Measurements from ENCODE around the gene B4GALT1.

B4GALT1 gene, protein sequence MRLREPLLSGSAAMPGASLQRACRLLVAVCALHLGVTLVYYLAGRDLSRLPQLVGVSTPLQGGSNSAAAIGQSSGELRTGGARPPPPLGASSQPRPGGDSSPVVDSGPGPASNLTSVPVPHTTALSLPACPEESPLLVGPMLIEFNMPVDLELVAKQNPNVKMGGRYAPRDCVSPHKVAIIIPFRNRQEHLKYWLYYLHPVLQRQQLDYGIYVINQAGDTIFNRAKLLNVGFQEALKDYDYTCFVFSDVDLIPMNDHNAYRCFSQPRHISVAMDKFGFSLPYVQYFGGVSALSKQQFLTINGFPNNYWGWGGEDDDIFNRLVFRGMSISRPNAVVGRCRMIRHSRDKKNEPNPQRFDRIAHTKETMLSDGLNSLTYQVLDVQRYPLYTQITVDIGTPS

DNA sequence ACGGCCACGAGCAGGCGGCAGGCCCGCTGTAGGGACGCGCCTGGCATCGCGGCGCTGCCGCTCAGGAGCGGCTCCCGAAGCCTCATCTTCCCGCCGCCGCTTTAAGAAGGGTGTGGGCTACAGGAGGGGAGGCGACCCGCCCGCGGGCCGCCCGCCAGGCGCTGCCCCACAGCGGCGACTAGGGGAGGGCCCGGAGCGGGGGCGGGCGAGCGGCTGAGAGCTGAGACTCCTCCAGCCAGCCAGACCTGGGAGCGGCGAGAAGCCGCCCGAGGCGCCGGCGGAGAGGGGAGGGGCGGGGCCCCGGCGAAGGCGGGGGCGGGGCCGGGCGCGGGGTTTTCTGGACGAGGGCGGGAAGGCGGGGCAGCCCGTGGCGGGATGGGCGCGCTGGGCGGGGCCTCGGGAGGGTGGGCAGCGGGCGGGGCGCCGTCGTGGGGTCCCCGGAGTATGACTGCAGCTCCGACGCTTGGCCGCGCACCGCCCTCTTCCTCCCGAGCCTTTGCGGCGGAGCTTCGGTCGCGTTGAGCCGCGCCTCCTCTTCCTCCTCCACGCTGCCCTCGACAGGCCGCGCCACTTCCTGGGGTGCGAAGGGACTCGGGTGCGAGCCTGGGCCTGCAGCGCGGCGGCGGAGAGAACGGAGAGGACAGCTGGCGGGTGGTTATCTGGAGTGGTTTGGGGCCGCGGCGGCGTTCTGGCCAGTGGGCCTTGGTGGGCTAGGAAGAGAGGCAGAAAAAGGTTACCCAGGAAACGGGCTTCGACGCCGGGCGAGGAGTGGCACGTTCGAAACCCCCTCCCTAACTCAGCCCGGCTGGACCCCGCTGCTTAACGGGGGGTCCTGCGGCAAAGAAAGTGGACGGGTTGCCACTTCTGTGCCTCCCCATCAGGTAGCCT lies at the start of gene B4GALT1:
B4GALT1 (minus strand) TSS at position 253 of the 888 bp plus-strand sequence; CDS start at position 86, 167 bp downstream.
- peak; percentile 98 for DNase-seq

DNA sequence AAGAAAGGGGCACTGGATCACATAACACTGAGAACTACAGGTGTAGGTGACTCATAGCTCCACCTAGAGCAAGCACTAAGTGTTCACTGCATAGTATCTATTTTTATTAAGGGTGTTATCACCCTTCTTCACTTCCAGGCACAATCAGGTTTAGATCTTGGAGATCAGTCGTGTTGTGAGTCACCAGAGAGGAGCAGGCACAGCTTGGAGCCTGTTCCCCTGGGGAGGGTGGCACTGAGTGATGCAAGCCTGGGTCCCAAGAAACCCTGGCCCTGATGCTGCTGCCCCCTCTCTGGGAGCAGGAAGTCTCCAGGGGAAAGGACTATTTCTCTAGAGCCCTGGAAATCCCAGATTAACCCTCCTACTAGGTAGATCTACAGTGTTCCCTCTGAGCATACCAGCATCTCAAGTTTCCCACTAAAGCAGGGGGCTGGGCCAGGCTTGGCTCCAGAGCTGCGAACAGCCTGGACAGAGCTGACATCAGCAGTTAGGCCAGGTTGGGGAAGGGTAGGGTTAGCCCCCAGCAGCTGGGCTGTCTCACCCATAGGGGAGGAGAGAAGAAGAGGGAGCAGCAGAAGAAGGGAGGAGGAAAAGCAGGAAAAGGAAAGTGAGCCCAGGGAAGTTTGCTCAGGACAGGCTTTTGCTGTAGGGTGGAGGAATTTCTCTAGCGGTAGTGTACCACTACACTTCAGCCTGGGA lies 44.7 kb upstream of the B4GALT1 start:
- no peak for DNase-seq

DNA sequence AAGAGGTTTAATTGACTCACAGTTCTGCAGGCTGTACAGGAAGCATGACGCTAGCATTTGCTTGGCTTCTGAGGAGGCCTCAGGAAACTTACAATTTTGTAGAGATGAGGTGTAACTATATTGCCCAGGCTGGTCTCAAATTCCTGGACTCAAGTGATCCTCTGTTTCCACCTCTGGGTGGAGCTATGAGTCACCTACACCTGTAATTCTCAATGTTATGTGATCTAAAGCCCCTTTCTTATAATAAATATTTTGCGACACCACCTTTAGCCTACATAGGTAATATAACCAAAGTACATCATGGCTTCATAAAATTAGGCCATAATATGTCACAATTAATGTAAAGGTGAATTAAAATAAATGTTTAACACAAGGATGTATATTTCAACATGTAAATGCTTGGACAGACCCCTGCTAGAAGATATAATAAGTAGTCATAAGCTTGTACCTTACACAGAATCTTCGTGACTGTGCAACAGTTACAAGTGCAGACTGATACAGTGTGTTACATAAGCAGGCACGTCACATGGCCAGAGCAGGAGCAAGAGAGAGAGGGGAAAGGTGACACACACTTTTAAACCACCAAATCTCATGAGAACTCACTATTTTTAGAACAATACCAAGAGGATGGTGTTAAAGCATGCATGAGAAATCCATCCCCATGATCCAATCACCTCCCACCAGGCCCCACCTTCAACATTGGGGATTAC lies 43.0 kb upstream of the B4GALT1 start:
- DNase-seq = no peak

DNA sequence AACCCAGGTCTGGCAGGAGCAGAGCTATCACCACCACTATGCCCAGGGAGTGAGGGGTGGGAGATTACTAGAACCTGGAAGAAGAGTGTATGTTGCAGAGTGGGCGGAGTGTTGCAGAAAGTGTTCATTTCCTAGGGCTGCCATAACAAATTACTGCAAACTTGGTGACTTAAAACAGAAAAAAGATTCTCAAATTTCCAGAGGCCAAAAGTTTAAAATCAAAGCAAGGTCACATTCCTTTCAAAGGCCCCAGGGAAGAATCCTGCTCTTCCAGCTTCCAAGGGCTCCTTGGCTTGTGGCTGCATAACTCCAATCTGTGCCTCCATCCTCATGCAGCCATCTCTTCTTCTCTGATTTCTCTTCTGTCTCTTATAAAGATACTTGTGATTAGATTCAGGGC lies 42.3 kb upstream of the B4GALT1 start:
- no peak for DNase-seq

DNA sequence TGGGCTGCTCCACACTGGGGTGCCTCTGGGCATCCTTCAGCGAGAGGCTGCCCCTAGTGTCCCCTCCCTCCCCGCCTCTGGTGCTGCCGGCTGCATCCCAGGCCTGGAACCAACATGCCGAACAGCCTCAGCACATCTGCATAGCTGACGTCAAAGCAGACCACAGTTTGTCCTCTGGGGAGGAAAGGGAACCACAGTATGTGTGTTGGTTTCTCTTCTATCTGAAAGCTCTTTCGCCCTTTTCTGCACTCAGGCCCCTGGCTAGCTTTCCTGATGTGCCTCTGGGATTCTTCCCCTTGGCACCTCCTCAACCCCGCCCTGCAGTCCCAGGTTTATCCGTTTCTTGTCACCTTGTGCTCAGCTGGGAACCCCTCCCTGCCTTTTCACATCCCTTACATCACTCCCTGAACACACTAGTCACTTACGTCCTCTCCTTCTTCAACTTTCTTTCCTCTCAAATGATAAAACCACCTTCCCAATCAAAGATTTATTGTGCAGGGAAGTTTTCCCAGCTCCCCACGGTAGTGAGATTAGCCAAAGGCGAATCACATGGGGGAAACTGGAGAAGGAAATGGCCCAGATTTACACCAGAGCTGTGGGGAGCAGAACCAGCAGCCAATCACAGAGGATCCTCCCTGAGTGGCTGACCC lies 35.5 kb upstream of the B4GALT1 start:
- DNase-seq = peak; percentile 75

DNA sequence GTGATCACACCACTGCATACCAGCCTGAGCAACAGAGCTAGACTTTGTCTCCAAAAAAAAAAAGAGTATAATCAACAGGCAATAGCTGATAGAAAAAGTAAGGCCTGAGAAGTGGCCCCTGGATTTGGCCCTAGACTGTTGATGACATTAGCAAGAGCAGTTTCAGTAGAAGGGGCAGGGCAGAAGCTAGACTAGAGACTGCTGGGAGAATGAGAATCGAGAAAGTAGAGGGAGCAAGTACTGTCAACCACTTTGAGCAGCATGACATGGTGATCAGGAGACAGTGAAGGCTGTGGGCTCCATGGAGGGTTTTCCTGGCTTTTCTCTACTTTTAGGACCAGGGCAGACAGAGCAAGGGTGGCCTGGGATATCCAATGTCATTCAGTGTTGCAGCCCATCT lies 34.9 kb upstream of the B4GALT1 start:
- no peak for DNase-seq

DNA sequence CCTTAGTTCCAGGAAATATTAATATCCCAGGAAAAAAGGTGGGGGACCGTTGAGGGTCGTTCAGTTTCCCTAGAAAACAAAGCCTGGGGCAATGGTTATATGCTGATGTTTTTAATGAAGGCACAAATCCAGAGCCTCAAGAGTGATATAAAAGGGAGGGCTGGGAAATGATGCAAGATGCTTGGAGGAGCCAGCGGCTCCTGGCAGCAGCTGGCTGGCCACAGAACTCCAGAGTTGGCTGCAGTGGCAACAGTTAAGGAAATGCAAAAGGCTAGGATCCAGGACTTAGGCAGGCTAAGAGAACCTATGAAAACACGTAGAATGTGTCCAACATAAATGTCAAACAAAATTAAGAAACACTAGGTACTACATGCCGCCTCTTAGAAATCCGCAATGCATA lies 31.0 kb upstream of the B4GALT1 start:
- DNase-seq = peak; percentile 65

DNA sequence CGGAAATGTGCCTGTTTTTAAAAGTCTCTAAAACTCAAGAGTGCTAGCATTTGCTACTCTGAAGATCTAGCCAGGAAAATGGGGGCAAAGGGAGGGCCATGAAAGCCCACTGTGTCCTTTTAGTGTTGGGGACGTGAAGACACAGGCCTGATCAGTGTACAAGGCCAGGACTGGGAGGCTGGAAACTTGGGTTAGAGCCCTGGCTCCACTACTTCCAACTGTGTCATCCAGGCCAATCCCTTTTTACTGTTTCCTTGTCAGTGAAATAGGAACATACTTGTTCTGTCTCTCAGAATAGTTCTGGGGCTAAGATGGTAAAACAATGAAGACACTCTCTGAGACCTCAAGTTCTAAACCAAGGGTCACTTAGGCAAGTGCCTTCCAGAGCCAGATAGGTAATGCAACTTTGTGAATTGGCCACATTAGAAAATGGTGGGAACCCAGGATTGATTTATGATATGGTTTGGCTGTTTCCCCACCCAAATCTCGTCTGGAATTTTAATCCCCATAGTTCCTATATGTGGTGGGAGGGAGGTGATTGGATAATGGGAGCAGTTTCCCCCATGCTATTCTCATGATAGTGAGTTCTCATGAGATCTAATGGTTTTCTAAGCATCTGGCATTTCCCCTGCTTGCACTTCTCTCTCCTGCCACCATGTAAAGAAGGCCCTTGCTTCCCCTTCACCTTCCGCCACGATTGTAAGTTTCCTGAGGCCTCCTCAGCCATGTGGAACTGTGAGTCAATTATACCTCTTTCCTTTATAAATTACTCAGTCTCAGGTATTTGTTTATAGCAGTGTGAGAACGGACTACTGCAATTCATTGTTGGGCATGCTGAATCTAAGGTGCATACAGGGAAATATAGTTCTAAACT lies 30.4 kb upstream of the B4GALT1 start:
- peak; percentile 87 for DNase-seq

DNA sequence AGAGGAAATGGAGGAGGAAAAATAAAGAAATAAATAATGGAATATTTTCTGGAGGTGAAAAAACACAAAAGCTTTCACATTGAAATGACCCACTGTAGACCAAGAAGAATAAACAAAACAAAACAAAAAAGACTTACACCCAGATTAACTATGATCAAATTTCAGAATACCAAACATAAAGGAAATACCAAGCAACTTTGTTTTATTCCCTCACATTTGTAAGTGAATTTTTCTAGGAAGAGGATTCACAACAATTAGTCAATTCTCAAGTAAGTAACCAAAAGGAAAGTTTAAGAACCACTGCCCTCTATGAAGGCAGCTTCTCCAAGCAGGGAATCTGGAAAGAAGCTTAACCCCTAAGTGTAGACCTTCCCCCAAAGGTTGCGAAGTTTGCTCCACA lies 29.6 kb upstream of the B4GALT1 start:
- no peak for DNase-seq

DNA sequence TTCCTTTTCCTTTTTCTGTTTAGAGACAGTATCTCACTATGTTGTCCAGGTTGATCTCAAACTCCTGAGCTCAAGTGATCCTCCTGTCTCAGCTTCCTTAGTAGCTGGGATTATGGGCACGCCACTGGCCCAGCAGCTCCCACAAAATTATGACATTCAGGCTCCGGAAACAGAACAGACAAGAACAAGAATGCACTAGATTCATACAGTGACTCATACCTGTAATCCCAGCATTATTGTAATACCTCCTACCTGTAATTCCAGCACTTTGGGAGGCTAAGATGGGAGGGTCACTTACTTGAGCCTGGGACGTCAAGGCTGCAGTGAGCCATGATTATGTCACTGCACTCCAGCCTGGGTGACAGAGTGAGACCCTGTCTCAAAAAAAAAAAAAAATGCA lies 26.7 kb upstream of the B4GALT1 start:
- DNase-seq = no peak

DNA sequence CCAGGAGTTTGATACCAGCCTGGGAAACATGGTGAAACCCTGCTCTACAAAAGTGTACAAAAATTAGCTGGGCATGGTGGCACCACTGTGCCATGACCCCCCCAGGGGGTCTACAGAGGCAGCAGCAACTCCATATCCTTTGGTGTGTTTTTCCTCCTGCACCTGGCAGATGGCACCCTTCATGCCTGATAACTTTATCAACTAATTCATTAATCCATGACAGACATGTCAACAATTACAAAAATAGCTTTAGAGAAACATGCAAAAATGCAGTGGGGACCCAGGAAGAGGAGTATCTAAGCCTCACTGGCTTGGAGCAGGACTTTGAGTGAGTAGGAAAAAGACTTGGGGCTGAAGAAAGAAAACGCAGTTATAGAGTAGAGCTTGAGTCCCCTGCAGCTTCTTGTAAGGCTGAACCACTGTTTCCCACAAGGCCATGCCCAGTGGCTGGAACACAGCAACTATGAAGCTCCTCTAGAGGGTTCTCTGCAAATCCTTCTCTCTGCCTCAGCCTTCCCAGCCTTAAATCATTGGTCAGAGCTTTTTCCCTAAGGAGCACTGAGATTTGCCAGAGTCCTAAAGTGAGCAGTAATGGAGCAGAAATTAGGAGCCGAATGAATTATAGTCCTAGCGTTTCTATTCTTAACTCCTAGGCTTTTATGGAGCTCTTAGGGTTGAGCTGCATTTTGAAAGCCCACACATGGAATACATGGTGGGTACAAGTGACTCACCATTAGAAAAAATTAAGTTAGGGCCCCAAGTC lies 25.5 kb upstream of the B4GALT1 start:
- DNase-seq = peak; percentile 30

DNA sequence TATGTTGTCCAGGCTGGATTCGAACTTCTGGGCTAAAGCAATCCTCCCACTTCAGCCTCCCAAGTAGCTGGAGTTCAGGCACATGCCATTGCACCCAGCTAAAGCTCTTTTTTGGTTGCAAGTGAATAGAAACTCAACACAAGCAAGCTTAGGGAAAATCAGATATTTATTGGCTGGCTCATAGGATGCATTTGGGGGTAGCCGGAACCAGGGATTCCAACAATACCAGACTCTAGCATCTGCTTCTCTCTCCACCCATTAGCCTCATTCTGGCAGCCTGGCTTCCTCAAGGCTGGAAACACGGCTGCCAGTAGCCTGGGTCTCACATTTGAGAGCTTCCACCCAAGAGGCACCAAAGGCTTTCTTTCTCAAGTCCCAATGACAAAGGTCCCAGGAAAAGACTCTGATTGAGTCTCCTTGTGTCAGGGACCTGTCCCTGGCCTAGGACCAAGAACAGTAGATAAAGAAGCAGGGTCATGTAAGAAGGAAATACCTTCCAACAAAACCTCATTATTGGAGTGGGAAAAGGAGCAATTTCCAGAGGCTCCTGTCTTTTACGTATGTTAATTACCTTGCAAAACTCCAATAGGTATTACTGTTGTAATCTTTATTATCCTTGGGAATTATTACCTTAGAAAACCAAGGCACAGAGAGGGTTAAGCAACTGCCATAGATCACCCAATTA lies 23.0 kb upstream of the B4GALT1 start:
- no peak for DNase-seq

DNA sequence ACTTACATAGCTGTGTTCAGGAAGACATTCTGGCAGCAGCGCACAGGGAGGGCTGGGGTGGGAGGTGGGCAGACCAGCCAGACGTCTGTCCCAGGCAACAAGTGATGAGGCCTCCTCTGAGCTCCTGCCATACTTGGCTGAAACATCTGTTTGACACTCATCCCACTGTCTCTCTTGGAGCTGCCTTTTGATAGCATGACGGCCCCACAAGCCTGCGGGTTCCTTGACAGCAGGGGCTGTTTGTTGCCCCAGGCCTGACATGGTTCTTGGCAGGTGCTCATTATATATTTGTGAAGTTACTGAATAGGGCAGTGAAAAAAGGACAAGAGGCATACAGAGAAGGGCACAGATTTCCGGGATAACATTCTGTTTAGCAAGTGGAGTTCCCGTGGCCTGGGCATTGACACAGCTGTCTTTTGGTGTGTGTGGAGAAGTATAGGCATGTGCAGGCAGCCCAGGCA lies 22.2 kb upstream of the B4GALT1 start:
- DNase-seq = peak; percentile 70

DNA sequence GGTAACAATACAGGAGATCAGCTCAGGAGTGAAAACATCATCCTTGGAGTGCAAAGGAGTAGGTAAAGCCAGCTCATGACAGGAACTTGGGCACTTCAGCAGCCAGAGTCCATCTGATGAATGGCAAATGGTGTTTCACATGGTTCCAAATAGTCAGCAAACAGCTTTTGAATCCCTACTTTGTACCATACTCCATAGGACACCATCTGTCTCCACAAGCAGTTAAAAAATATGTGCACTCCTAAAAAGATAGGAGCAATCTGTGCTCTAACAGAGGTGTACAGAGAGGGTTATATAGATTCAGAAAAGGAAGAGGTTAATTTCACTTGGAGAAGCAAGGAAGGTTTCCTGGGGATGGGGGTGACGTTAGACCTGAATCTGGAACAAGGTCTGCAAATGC lies 21.6 kb upstream of the B4GALT1 start:
- no peak for DNase-seq

DNA sequence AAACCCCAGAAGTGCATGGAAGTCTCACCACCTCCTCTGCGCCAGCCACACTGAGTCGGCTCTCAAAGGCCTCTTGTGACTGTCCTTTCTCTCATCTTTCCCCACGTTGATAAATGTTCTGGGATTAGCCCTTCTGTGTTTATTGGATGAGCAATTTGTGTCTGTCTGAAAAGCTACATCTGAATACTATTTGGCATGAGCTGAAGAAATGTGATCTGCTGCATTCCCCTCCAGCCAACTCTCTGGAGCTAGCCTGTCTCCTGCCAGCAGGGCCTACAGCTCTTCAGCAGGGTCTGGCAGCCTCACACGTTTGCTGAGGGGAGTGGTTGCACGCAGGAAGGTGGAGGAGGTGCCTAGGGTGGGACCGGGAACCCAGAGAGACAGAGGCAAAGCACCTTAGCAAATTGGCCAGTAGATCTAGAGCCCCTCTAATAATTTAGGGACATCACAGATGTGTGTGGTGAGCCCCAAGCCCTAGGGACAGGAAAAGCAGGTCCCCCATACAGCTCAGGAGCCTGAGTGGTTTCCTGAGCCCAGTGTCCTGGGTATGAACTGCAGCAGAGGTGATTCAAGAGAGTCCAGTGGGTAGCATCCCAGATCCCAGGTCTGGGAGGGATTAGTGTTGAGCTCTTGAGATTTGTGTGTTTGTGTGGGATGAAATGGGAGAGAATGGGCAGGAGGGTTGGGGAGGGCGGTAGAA lies 20.5 kb upstream of the B4GALT1 start:
- peak; percentile 86 for DNase-seq

DNA sequence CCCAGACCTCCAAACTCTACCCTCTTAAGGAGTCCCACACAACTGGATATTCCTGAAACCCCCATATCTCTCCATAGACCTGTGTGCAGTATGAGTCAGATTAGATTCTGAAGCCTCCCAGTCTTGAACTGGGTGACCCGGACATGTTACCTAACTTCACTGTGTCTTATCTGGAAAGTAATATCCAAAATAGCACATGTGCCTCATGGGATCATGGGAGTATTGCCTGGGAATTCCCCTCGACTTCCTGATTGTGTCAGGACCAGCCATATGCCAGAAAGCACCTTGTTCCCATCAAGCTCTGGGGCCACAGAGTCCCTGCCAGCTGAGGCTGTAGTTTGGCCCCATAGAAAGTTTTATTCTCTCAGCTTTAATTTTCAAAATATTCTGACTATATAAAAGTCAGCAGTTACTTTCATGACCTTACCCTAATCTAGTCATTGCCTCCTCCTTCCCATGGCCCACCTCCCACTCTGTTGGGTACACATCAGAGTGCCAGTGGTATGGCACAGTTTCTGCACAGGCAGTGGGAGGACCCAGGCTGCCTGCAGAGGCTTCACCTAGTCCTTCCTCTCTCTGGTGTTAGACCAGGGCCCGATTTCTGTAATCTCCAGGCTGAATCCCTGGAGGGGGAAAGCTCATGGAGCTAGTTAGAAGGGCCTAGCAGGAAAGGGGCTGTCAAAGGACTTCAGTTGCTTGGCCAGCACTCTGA lies 19.5 kb upstream of the B4GALT1 start:
- DNase-seq = no peak

DNA sequence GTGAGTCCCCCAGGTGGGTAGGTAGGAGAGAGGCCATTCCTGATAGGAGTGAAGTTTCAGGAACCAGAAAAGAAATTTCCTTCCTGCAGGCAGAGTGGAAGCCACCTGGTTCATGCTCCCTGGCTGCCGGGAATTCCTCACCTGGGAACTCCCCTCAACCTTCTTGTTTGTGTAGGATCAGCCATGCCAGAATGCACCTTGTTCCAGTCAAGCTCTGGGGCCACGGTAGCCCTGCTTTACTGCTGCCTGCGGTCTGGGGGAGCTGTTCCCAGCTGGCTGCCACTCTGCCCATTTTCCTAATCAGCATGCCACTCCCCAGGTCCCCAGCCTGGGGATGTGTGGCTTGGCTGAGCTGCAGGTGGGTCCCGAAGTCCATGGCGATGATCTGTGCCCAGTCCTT lies 18.7 kb upstream of the B4GALT1 start:
- DNase-seq = no peak

DNA sequence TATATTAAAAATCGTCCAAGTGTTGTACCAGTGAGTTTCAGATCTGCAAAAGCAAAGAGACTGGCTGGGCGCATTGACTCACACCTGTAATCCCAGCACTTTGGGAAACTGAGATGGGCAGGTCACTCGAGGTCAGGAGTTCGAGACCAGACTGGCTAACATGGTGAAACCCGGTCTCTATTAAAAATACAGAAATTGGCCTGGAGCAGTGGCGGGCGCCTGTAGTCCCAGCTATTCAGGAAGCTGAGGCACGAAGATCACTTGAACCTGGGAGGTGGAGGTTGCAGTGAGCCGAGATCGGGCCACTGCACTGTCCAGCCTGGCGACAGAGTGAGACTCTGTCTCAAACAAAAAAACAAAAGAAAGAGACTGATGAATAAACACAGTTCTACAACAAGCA lies 18.3 kb upstream of the B4GALT1 start:
- no peak for DNase-seq

Measured in right hindlimb (tissue), 1 donor.